Activated naive CD8-positive, alpha-beta T cell treated with anti-CD3 and anti-CD28 coated beads, Interleukin-2, amount 10 ng/mL, durations not matched to agents 7 days and 5 days (primary cell): ENCODE results near the gene CFAP54. TPM values are rescaled to one million over a fixed set of nuclear protein-coding genes. Genes with fewer than 3 reads are reported as not detected.

Experiments used
- ATAC-seq: fragments of 150-1000 bp; cut with Tn5 transposase; one replicate; pipeline ENCODE4 v1.10.0; 2021; ENCODE audit warnings: low read depth, moderate library complexity
- POLR2A ChIA-PET: fragments of 350-600 bp; sonication (Branson Sonifier 250); formaldehyde crosslinking; loops from one replicate; lab custom pipeline; 2021; ENCODE audit warnings: antibody characterized with exemption; lab: Charles Lee
- DNase-seq: peaks from one replicate; pipeline ENCODE4 v3.0.0; 2021
- H3K27ac Mint-ChIP-seq: one replicate; pipeline ENCODE4 v1.8.0; 2022; ENCODE audit warnings: mild to moderate bottlenecking, mixed read lengths
- H3K27me3 Mint-ChIP-seq: one replicate; pipeline ENCODE4 v1.8.0; 2022; ENCODE audit warnings: mild to moderate bottlenecking, moderate library complexity, mixed read lengths
- H3K36me3 Mint-ChIP-seq: one replicate; pipeline ENCODE4 v1.8.0; 2021; ENCODE audit warnings: mild to moderate bottlenecking, mixed read lengths
- H3K4me1 Mint-ChIP-seq: one replicate; pipeline ENCODE4 v1.8.0; 2021; ENCODE audit warnings: mixed read lengths
- H3K4me3 Mint-ChIP-seq: one replicate; pipeline ENCODE4 v1.8.0; 2022; ENCODE audit warnings: mild to moderate bottlenecking, moderate library complexity, mixed read lengths
- H3K9me3 Mint-ChIP-seq: one replicate; pipeline ENCODE4 v1.8.0; 2021; ENCODE audit warnings: mixed read lengths
- total RNA-seq, 2 experiments: library from RNA; stranded (reverse); gene quantifications; one replicate each; pipeline ENCODE4 v1.2.3, GENCODE V29; 2021

CFAP54 gene
- total RNA-seq, 2 experiments from 2014 or later, result 0.94 to 1.8 TPM

DNA sequence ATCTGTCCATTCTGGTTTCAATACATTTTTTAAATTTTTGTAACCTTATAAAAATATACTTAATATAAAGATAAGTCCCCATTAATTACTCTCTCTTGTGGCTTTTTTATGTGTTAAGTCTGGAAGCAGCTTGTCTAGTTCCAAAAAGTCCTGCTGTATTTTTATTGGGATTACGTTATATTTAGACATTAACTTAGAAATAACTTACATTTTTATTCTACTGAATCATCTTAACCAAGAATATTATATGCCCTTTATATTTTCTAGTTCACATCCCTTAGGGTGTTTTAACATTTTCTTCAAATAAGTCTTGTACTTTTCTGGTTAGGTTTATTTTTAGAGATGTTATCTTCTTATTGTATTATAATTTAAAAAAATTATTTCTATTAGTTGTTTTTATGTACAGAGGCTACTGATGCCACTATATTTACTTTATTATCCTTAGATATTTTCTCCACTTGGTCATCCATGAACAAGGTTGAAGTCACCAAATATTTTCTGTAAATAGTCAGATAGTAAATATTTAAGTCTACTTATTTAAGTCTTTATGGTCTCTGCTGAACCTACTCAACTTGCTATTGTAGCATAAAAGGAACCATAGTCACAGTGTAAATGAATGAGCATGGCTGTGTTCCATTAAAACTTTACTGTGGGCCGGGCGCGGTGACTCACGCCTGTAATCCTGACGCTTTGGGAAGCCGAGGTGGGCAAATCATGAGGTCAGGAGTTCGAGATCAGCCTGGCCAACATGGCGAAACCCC is 285.3 kb downstream of the CFAP54 start:
- no peaks in the 10 kb centered on the region for H3K9me3 Mint-ChIP-seq
- no peaks in the 10 kb centered on the region for H3K4me1 Mint-ChIP-seq
- POLR2A ChIA-PET, result no interaction called here
- H3K36me3 Mint-ChIP-seq, result no peaks in the 10 kb centered on the region
- ATAC-seq, result no peak
- no peak overlapping the region for H3K27ac Mint-ChIP-seq
- H3K27me3 Mint-ChIP-seq, result peaks cover 2% of the 10 kb centered on the region
- no peak for DNase-seq
- no peak overlapping the region for H3K4me3 Mint-ChIP-seq

DNA sequence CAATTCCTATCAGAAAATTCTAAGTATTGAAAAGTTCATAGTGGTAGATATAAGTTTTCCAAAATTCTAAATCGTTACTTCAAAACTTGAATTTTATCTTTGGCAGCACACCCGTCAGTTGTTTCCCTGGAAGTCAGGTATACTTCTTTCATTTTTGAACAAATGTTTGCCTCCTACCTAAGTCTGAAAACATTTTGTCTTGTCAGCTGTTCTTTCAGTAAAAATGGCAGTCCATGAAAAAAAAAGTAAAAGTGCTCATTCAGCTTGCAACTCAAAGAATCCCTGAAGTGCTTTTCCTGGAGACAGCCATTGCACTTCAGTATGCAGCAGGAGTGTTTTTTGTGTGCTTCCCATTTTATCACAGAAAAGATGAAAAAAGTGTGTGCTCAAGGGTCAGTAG is 287.5 kb downstream of the CFAP54 start:
- POLR2A ChIA-PET, result no interaction called here
- ATAC-seq (no peak), DNase-seq (no peak)
- no peak overlapping the region for H3K27ac Mint-ChIP-seq
- no peaks in the 10 kb centered on the region for H3K36me3 Mint-ChIP-seq
- H3K4me3 Mint-ChIP-seq, result no peak overlapping the region
- H3K9me3 Mint-ChIP-seq, result no peaks in the 10 kb centered on the region
- peaks cover 5% of the 10 kb centered on the region for H3K27me3 Mint-ChIP-seq
- H3K4me1 Mint-ChIP-seq, result no peaks in the 10 kb centered on the region

DNA sequence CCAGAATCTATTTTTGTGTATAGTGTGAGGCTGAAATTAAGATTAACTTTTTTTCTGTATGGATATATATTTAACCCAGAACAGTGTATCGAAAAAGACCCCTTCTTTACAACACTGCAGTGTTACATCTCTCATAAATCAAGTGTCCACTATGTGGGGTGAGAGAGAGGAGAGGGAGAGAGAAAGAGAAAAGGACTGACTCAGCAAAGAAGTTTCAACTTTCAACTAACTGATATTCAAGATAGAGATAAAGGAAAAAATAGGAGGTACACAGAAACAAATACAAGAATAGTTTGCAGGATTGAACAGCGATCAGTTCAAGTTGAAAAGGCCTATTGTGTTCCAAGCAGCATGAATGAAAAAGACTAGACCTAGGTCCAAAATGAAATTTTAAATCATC is 291.0 kb downstream of the CFAP54 start:
- peaks cover 4% of the 10 kb centered on the region for H3K27me3 Mint-ChIP-seq
- no peak overlapping the region for H3K27ac Mint-ChIP-seq
- H3K4me3 Mint-ChIP-seq, result no peak overlapping the region
- POLR2A ChIA-PET, result no interaction called here
- ATAC-seq, result no peak
- no peaks in the 10 kb centered on the region for H3K9me3 Mint-ChIP-seq
- H3K36me3 Mint-ChIP-seq, result no peaks in the 10 kb centered on the region
- DNase-seq, result no peak
- no peaks in the 10 kb centered on the region for H3K4me1 Mint-ChIP-seq

DNA sequence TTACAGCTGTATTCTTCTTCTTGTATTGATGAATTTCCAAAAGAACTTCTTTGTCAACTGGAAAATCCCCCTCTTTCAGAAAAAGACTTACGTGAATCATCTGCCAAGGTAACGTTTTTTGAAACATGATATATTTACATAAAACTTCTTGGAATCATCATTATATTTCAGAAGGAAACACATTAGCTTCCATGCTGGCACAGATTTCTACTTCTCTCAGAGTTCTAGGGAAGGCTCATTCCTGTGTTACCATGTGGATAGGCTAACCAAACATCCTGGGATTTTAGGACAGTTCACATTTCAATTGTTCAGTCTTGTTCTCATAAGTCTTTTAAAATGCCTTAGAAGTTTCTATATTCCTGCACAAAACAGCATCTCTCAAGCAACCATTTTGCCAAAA is 297.4 kb downstream of the CFAP54 start:
- POLR2A ChIA-PET, result no interaction called here
- no peak overlapping the region for H3K4me3 Mint-ChIP-seq
- peaks cover 2% of the 10 kb centered on the region for H3K27me3 Mint-ChIP-seq
- ATAC-seq (no peak), DNase-seq (no peak)
- H3K4me1 Mint-ChIP-seq, result no peaks in the 10 kb centered on the region
- H3K9me3 Mint-ChIP-seq, result no peaks in the 10 kb centered on the region
- no peaks in the 10 kb centered on the region for H3K36me3 Mint-ChIP-seq
- H3K27ac Mint-ChIP-seq, result no peak overlapping the region

DNA sequence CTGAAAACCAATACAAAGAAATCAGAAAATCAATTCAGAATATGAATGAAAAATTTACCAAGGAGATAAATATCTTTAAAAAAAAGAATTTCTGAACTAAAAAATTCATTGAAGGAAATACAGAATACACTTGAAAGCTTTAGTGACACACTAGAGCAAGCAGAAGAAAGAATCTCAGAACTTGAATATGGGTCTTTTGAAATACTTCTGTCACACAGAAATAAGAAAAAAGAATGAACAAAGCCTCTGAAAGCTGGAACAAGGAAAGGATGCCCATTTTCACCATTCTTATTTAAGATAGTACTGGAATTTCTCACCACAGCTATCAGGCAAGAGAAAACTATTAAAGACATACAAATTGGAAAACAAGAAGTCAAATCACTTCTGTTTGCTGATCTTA is 314.6 kb downstream of the CFAP54 start:
- H3K4me1 Mint-ChIP-seq, result no peaks in the 10 kb centered on the region
- no peaks in the 10 kb centered on the region for H3K36me3 Mint-ChIP-seq
- no peak overlapping the region for H3K4me3 Mint-ChIP-seq
- H3K27ac Mint-ChIP-seq, result no peak overlapping the region
- POLR2A ChIA-PET, result no interaction called here
- DNase-seq (no peak), ATAC-seq (no peak)
- no peaks in the 10 kb centered on the region for H3K27me3 Mint-ChIP-seq
- peaks cover 8% of the 10 kb centered on the region for H3K9me3 Mint-ChIP-seq

DNA sequence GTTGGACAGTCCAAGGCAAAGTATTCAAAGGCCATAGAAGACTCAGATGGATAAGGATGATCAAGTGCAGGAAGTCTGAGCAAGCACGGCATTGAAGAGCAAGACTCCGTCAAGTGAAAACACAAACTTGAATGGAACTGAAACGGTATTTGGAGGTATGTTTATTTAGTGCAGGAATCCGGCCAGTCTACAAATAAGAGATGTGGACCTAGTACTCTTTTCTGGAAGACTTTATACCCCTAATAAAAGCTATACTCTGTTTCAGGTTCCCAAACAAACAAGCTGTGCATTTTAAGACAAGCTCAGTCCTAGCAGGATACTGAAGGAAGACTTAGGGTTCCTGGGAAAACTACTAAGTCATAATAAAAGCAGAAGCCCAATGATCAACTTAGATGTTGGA is 316.9 kb downstream of the CFAP54 start:
- Mint-ChIP-seq H3K27me3 (no peaks in the 10 kb centered on the region), H3K36me3 (no peaks in the 10 kb centered on the region), H3K9me3 (peaks cover 8% of the 10 kb centered on the region), H3K4me1 (no peaks in the 10 kb centered on the region), H3K4me3 (no peak overlapping the region), H3K27ac (no peak overlapping the region)
- POLR2A ChIA-PET, result no interaction called here
- DNase-seq (no peak), ATAC-seq (no peak)

DNA sequence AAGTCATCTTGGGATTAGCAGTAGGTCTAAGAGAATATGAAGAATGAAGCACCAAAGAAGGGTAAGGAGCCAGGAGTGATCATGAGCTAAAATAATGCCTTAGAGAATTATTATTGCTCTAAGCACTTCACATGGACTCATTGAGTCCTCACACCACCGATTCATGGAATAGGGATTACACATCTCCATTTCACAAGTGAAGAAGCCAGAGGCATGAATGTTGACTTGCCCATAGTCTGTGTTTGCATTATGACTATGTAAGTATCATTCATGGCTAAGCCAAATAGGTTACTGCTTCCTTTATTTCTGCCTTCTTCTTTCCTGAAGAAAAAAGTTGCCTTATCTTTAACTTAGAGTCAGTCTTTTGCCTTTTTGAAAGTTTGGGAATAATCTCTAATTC is 318.4 kb downstream of the CFAP54 start:
- POLR2A ChIA-PET, result no interaction called here
- H3K9me3 Mint-ChIP-seq, result peaks cover 7% of the 10 kb centered on the region
- ATAC-seq (no peak), DNase-seq (no peak)
- no peaks in the 10 kb centered on the region for H3K4me1 Mint-ChIP-seq
- no peaks in the 10 kb centered on the region for H3K27me3 Mint-ChIP-seq
- no peaks in the 10 kb centered on the region for H3K36me3 Mint-ChIP-seq
- no peak overlapping the region for H3K27ac Mint-ChIP-seq
- no peak overlapping the region for H3K4me3 Mint-ChIP-seq

DNA sequence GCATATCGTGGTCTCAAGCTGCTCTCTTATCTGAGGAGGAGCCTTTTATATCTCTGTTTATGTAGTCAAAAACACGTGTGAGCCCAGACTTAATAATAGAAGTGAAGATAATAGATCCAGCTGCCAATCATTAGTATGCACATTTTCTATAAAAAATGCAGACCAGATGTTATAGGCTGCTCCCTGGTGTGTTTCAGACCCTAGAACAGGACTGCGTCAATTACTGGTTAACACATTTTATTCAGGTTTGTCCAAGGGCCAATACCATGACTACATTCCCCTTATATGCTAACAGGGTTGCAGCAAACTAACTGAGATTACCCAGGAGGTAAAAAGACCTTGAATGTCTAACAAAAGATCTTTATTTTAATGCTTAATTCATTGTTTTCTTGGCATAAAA is 319.2 kb downstream of the CFAP54 start:
- POLR2A ChIA-PET, result no interaction called here
- Mint-ChIP-seq H3K4me3 (no peak overlapping the region), H3K36me3 (no peaks in the 10 kb centered on the region), H3K27me3 (no peaks in the 10 kb centered on the region), H3K4me1 (no peaks in the 10 kb centered on the region), H3K27ac (no peak overlapping the region), H3K9me3 (peaks cover 4% of the 10 kb centered on the region)
- ATAC-seq, result no peak
- DNase-seq, result no peak

DNA sequence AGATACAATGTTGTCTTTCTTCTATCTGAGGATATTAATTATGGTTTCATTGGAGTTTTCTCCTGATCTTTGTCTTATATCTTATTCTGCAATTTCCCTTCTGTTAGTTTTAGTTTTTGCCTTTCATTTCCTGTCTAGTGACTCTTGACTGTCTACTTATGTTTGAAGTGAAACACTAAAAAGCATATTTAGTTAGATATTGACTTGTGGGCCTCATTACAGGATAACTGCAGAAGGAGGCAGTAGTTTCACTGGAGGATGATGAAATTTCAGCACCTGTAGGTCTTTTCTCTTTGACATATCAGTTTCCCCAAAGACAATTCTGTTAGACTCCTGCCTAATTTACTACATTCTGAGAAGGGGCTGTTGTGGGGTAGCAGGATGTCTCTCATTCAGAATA is 320.1 kb downstream of the CFAP54 start:
- no peak overlapping the region for H3K4me3 Mint-ChIP-seq
- H3K27ac Mint-ChIP-seq, result no peak overlapping the region
- DNase-seq (no peak), ATAC-seq (no peak)
- POLR2A ChIA-PET, result no interaction called here
- no peaks in the 10 kb centered on the region for H3K36me3 Mint-ChIP-seq
- no peaks in the 10 kb centered on the region for H3K27me3 Mint-ChIP-seq
- H3K9me3 Mint-ChIP-seq, result peaks cover 2% of the 10 kb centered on the region
- H3K4me1 Mint-ChIP-seq, result no peaks in the 10 kb centered on the region

DNA sequence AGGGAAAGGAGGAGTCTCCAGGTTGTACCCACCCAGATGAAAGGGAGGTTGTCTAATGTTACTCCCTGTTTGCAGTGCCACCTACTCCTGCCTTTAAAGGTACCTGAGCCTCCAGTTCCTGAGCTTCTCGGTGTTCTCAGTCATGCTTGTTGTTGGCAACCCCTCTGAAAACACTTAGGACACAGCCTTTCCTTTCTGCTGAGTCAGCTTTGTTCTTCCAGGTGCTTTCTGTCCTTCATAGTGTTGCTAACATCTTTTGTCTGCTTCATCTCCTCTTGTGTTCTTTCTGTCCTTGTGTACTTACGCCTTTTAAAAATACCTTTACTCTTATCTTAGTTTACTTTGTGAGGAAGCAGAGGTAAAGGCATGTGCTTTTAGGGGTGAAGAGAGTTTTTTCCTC is 320.7 kb downstream of the CFAP54 start:
- no peak for ATAC-seq
- no peak overlapping the region for H3K27ac Mint-ChIP-seq
- POLR2A ChIA-PET, result no interaction called here
- H3K36me3 Mint-ChIP-seq, result no peaks in the 10 kb centered on the region
- no peak for DNase-seq
- no peaks in the 10 kb centered on the region for H3K27me3 Mint-ChIP-seq
- no peak overlapping the region for H3K4me3 Mint-ChIP-seq
- no peaks in the 10 kb centered on the region for H3K4me1 Mint-ChIP-seq
- peaks cover 2% of the 10 kb centered on the region for H3K9me3 Mint-ChIP-seq

DNA sequence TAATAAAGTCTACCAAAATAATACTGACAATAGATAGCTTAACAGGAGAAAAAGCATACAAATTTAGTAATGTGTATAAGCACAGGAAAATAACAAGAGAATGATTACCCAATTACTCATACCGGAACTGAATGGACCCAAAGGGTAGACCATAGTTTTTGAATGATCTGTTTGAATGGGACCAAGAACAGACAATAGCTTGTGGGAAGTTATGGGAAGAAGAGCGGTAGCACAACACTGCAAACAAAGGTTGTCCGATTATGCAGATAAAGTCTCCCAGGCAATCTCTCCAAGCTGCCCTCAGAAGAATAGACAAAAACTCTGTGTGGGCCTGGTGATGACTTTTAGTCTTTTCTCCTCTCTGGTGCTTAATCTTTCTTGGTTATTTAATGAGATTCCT is 321.1 kb downstream of the CFAP54 start:
- POLR2A ChIA-PET, result no interaction called here
- no peak for ATAC-seq
- Mint-ChIP-seq H3K4me1 (no peaks in the 10 kb centered on the region), H3K27me3 (no peaks in the 10 kb centered on the region), H3K9me3 (no peaks in the 10 kb centered on the region), H3K27ac (no peak overlapping the region), H3K4me3 (no peak overlapping the region), H3K36me3 (no peaks in the 10 kb centered on the region)
- DNase-seq, result no peak

DNA sequence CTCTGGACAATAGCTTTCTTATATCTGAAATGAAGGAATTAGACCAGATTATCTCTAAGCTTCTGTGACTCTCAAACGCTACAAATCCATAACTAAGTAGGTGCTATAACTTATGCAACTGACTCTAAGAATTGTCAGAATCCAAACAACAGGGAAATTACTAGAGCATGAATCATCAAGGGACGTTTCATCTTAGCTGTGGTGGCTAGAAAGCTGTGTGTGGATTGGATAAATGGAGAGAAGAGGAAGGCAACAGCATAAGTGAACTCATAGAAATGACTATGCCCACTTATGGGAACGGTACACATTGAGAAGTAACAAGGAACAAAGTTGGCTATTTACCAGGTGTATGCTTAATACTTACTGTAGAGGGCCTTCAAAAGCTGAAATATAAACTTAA is 321.7 kb downstream of the CFAP54 start:
- POLR2A ChIA-PET, result no interaction called here
- H3K4me1 Mint-ChIP-seq, result no peaks in the 10 kb centered on the region
- DNase-seq (no peak), ATAC-seq (no peak)
- no peak overlapping the region for H3K4me3 Mint-ChIP-seq
- H3K27ac Mint-ChIP-seq, result no peak overlapping the region
- H3K36me3 Mint-ChIP-seq, result no peaks in the 10 kb centered on the region
- no peaks in the 10 kb centered on the region for H3K9me3 Mint-ChIP-seq
- H3K27me3 Mint-ChIP-seq, result no peaks in the 10 kb centered on the region

DNA sequence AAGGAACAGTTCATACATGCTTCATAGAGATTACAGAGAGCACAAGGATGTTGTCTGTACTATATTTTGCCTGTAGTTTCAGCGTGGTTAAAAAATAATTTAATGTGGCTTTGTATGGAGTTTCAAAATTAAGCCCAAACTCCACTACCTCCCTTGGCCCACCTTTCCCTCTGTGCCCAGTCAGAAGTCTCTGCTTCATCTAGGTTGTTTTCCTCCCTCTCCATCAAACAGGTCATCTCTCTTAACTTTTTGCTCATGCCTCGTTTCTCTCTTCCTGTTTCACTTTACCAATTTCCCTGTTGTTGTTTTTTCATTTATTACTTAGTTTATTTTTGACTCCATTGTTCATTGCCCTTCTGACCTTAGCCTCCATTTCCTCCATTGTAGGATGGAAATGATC is 322.8 kb downstream of the CFAP54 start:
- Mint-ChIP-seq H3K9me3 (no peaks in the 10 kb centered on the region), H3K36me3 (no peaks in the 10 kb centered on the region), H3K4me3 (no peak overlapping the region), H3K27ac (no peak overlapping the region), H3K27me3 (no peaks in the 10 kb centered on the region), H3K4me1 (no peaks in the 10 kb centered on the region)
- ATAC-seq, result no peak
- POLR2A ChIA-PET, result no interaction called here
- DNase-seq, result no peak

DNA sequence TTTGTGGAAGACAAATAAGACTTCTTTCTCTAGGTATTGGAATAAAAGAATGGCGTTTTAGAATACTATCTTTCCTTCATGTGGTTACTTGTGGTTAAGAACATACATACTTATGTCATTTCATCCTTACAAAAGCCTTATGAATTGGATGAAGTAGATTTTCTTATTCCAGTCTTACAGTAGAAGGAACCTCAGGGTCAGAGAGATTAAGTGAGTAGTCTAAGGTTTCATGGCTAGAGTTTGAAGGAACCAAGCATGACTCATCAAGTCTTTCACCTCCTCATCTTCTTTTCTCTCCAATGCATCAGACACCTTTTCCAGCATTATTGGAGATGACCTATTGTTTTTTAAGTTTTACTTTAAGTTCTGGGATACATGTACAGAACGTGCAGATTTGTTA is 324.8 kb downstream of the CFAP54 start:
- POLR2A ChIA-PET, result no interaction called here
- Mint-ChIP-seq H3K27me3 (no peaks in the 10 kb centered on the region), H3K4me3 (no peak overlapping the region), H3K4me1 (no peaks in the 10 kb centered on the region), H3K9me3 (no peaks in the 10 kb centered on the region), H3K36me3 (no peaks in the 10 kb centered on the region), H3K27ac (no peak overlapping the region)
- DNase-seq (no peak), ATAC-seq (no peak)

DNA sequence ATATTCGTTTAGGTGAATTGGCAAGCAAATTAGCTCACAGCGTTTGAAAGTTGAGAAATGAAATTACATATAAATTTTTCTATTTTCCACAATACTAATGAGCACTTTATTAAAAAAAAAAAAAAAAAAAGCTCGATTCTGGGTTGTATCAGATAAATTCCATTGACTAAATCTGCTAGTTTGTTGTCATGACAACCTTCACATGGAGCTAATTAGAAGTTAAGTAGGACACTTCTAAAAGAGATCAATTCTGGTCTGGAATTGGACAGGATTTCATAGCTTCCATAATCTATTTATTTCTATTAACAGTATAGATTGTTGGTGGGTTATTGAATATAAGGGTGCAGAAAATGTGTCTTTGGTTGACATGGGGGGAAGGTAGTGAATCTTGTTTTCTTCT is 332.2 kb downstream of the CFAP54 start:
- Mint-ChIP-seq H3K9me3 (no peaks in the 10 kb centered on the region), H3K27me3 (peaks cover 3% of the 10 kb centered on the region), H3K36me3 (no peaks in the 10 kb centered on the region), H3K4me3 (no peak overlapping the region), H3K27ac (no peak overlapping the region), H3K4me1 (no peaks in the 10 kb centered on the region)
- ATAC-seq, result no peak
- POLR2A ChIA-PET, result no interaction called here
- DNase-seq, result no peak
